Left lung (tissue), 10 donors: ENCODE measurements around the gene KCNH2. TPM values are rescaled to one million over a fixed set of nuclear protein-coding genes. Genes with fewer than 3 reads are reported as not detected.

Source experiments
- ATAC-seq: fragments of 200-7000 bp; cut with Tn5 transposase; one replicate; pipeline ENCODE4 v1.9.1; 2020; ENCODE audit warnings: moderate library complexity
- DNase-seq, 4 donors: peaks; one replicate each; pipeline ENCODE4 v3.0.0-alpha.2; 2013 to 2020
- H3K27ac ChIP-seq, 2 donors: fragments of 200-600 bp; sonication (generic) in 1 of 2; one replicate each; pipeline versions ENCODE4 v1.5.0 to v1.8.0; 2020 to 2021
- H3K27me3 ChIP-seq, 2 donors: fragments of 200-600 bp; sonication (generic) in 1 of 2; one replicate each; pipeline versions ENCODE4 v1.5.0 to v1.8.0; 2020 to 2021
- H3K36me3 ChIP-seq, 2 donors: fragments of 200-600 bp; sonication (generic) in 1 of 2; one replicate each; pipeline versions ENCODE4 v1.5.0 to v1.8.0; 2020 to 2021
- H3K4me1 ChIP-seq, 2 donors: fragments of 200-600 bp; one replicate each; pipeline ENCODE4 v1.8.0; 2021
- H3K4me3 ChIP-seq, 2 donors: fragments of 200-600 bp; sonication (generic) in 1 of 2; one replicate each; pipeline versions ENCODE4 v1.5.0 to v1.8.0; 2020 to 2021; ENCODE audit warnings: mild to moderate bottlenecking in 1 of 2
- H3K9me3 ChIP-seq, 2 donors: fragments of 200-600 bp; sonication (generic) in 1 of 2; one replicate each; pipeline versions ENCODE4 v1.5.0 to v1.8.0; 2020 to 2021
- intact Hi-C, 2 donors: fragments of 100-400 bp; cut with DNase I; formaldehyde crosslinking; loops; one replicate each; pipeline versions ENCODE4 v1.11.2 to v1.14.2; 2022
- polyA plus RNA-seq, 6 donors: library from polyadenylated mRNA; unstranded; fragments of 120-200 nt; gene quantifications; one replicate each; pipeline ENCODE4 v1.2.1, GENCODE V29; 2013; ENCODE audit not compliant: insufficient read length in 6 of 6
- total RNA-seq, 2 donors: library from RNA; stranded (reverse); fragmentation: NEBNext Ultra II Directional; extraction: Animal tissue kit (Norgen Biotek cat#: 25700); gene quantifications; one replicate each; pipeline ENCODE4 v1.2.1, GENCODE V29; 2021
- TF ChIP-seq, protein P1 (sequence below), 2 donors: fragments of 200-600 bp; sonication (generic) in 1 of 2; IDR thresholded peaks; one replicate each; pipeline versions ENCODE4 v1.5.0 to v1.8.0; 2021; ENCODE audit warnings: antibody characterized with exemption in 2 of 2
- donor health status: DM: no; HTN: yes; CAD: no.
- donor health status: DM: no; HTN: no; CAD: no.

Gene KCNH2
- total and polyA plus RNA-seq, 8 donors, result 0.82 to 5.3 (median 4.2) TPM

DNA sequence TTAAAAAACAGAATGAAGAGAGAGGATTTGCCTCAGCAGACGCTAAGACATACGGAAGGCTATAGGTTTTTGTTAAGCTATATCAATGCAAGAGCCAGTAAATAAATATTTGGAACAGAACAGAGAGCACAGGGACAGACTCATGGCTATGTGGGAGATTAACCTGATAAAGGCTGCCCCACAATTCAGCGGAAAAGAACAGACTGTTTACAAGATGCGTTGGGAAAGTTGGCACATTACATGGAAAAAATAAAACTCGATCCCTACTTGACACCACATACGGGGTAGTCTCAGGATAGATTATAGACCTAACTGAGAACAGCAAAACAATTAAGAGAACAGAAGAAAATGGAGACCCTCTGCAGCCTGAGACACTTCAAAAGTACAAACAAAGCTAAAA is 10.8 kb downstream of the KCNH2 start:
- ATAC-seq (no peak), DNase-seq (peak in 1 of 4 donors; percentile 42)
- Histone ChIP-seq H3K27me3 (peaks cover 0 to 78% of the 10 kb centered on the region in 2 donors), H3K4me3 (no peak overlapping the region), H3K4me1 (peaks cover 3 to 14% of the 10 kb centered on the region in 2 donors), H3K27ac (no peak overlapping the region), H3K9me3 (no peaks in the 10 kb centered on the region), H3K36me3 (no peaks in the 10 kb centered on the region)
- intact Hi-C loops, result no loop called here
- TF ChIP-seq, protein P1, sequence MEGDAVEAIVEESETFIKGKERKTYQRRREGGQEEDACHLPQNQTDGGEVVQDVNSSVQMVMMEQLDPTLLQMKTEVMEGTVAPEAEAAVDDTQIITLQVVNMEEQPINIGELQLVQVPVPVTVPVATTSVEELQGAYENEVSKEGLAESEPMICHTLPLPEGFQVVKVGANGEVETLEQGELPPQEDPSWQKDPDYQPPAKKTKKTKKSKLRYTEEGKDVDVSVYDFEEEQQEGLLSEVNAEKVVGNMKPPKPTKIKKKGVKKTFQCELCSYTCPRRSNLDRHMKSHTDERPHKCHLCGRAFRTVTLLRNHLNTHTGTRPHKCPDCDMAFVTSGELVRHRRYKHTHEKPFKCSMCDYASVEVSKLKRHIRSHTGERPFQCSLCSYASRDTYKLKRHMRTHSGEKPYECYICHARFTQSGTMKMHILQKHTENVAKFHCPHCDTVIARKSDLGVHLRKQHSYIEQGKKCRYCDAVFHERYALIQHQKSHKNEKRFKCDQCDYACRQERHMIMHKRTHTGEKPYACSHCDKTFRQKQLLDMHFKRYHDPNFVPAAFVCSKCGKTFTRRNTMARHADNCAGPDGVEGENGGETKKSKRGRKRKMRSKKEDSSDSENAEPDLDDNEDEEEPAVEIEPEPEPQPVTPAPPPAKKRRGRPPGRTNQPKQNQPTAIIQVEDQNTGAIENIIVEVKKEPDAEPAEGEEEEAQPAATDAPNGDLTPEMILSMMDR (IDR thresholded peaks at IDR 0.05), result no peak

DNA sequence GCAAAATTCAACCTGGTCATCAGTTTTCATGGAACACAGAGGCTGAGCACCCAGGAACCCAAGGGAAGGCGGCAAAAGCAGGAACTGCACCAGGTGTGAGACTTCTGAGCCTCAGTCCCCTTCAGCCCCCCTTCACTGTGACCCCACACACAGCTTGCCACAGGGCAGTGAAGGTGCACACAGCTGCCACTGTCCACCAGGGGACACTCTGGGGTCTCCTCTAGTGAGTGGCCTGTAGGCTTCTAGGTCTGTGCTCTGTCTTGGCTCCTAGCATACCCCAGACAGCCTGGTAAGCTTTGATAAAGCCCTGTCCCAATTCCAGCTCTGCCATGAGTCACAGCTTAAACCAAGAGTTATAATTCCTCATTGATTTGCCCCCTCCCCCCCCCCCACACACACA is 12.1 kb downstream of the KCNH2 start:
- Histone ChIP-seq H3K36me3 (no peaks in the 10 kb centered on the region), H3K27me3 (peaks cover 0 to 78% of the 10 kb centered on the region in 2 donors), H3K27ac (no peak overlapping the region), H3K4me1 (peaks cover 0 to 10% of the 10 kb centered on the region in 2 donors), H3K4me3 (no peak overlapping the region), H3K9me3 (no peaks in the 10 kb centered on the region)
- intact Hi-C loops, result no loop called here
- DNase-seq (peak in 1 of 4 donors; percentile 18), ATAC-seq (no peak)
- TF ChIP-seq, protein P1 (IDR thresholded peaks at IDR 0.05), result no peak

GRCh38 chr7:150965273-150965830 is 12.8 kb downstream of the KCNH2 start:
- intact Hi-C loops, result no loop called here
- peaks cover 0 to 10% of the 10 kb centered on the region in 2 donors for H3K4me1 ChIP-seq
- no peaks in the 10 kb centered on the region for H3K9me3 ChIP-seq
- no peaks in the 10 kb centered on the region for H3K36me3 ChIP-seq
- DNase-seq (peak in 1 of 4 donors; percentile 54), ATAC-seq (no peak)
- H3K4me3 ChIP-seq, result no peak overlapping the region
- H3K27ac ChIP-seq, result no peak overlapping the region
- H3K27me3 ChIP-seq, result peaks cover 0 to 78% of the 10 kb centered on the region in 2 donors
- TF ChIP-seq, protein P1 (IDR thresholded peaks at IDR 0.05), result no peak

- Histone ChIP-seq H3K4me1 (peaks cover 0 to 10% of the 10 kb centered on the region in 2 donors), H3K9me3 (no peaks in the 10 kb centered on the region), H3K27ac (no peak overlapping the region), H3K36me3 (no peaks in the 10 kb centered on the region), H3K27me3 (peaks cover 0 to 78% of the 10 kb centered on the region in 2 donors), H3K4me3 (no peak overlapping the region)
- peak in 2 of 4 donors; percentile 60 to 68 for DNase-seq
- intact Hi-C loops, result no loop called here
- TF ChIP-seq, protein P1 (IDR thresholded peaks at IDR 0.05), result no peak
- ATAC-seq, result no peak
Observed at GRCh38 chr7:150964593-150965111, 13.5 kb downstream of the KCNH2 start.

DNA sequence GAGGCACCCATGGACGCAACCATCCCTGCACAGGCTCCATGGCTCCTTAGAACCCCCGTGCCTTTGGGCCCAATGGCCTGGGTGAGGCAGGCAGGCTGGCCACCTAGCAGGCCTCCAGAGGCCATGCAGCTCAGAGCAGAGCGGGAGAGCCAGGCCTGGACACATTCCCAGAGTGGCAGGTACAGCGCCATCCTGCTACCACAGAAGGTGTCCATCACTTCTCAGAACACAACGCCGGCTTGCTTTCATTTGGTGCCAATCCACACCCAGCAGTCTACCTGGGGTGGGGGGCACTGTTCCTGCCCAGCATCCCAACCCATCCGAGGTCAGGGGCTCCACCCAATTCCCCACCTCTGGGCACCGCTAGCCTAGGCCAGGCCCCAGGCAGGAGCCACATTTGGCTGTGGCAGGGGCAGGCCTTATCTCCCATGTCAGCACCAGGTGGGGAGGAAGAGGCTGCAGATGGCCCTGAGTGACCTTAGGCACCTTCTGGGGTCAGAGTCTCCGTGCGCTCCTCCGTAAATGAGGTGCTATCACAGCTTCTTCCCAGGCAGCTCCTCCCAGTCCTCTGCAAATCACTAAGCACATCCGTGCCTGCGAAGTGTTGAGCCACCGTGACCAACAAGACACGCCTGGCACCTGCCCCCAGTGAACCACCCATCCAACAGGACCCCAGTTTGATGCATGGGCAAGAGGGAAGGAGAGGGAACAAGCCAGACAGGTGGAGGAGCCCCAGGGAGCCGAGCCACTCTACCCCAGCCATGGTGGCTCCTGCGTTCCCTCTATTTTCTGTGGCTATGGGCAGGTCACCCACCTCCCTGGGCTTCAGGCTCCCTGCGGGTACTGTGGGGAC is 14.2 kb downstream of the KCNH2 start:
- H3K4me1 ChIP-seq, result peaks cover 0 to 7% of the 10 kb centered on the region in 2 donors
- ATAC-seq (no peak), DNase-seq (peak in 1 of 4 donors; percentile 41)
- intact Hi-C loops, result no loop called here
- H3K4me3 ChIP-seq, result no peak overlapping the region
- no peaks in the 10 kb centered on the region for H3K9me3 ChIP-seq
- no peak overlapping the region for H3K27ac ChIP-seq
- H3K27me3 ChIP-seq, result peaks cover 0 to 78% of the 10 kb centered on the region in 2 donors
- TF ChIP-seq, protein P1 (IDR thresholded peaks at IDR 0.05), result no peak
- H3K36me3 ChIP-seq, result no peaks in the 10 kb centered on the region
